Activated CD8-positive, alpha-beta memory T cell treated with anti-CD3 and anti-CD28 coated beads for 1 hour (primary cell): Measurements from ENCODE around the gene GALNT17.
"Not testable (repeated sequence)": the region's sequence is repeated elsewhere in the genome, so short reads cannot be mapped to it uniquely, and the experiment has no call there.

ENCODE experiments used
- DNase-seq, 2 donors: peaks; one replicate each; pipeline ENCODE4 v3.0.0-alpha.2; 2020; ENCODE audit warnings: low read depth in 1 of 2; ENCODE audit errors: extremely low read depth in 1 of 2

The GALNT17 gene

GRCh38 chr7:71157757-71158156 lies 25.8 kb downstream of the GALNT17 start:
- no peak for DNase-seq

- no peak for DNase-seq
Measured at GRCh38 chr7:71165708-71166107, 33.8 kb downstream of the GALNT17 start.

- DNase-seq = no peak
Measured at GRCh38 chr7:71171476-71171875, 39.5 kb downstream of the GALNT17 start.

GRCh38 chr7:71173955-71174354 lies 42.0 kb downstream of the GALNT17 start:
- no peak for DNase-seq

GRCh38 chr7:71182438-71182935 lies 50.5 kb downstream of the GALNT17 start:
- no peak for DNase-seq

GRCh38 chr7:71184136-71184535 lies 52.2 kb downstream of the GALNT17 start:
- DNase-seq = no peak

- DNase-seq = no peak
Measured at GRCh38 chr7:71184609-71185008, 52.7 kb downstream of the GALNT17 start.

- no peak for DNase-seq
Measured at GRCh38 chr7:71186535-71187057, 54.7 kb downstream of the GALNT17 start.

- no peak for DNase-seq
Measured at GRCh38 chr7:71191771-71192170, 59.8 kb downstream of the GALNT17 start.

- DNase-seq = no peak
Measured at GRCh38 chr7:71193099-71193810, 61.3 kb downstream of the GALNT17 start.

- no peak for DNase-seq
Measured at GRCh38 chr7:71198391-71198790, 66.4 kb downstream of the GALNT17 start.

- no peak for DNase-seq
Measured at GRCh38 chr7:71198887-71199286, 66.9 kb downstream of the GALNT17 start.

- no peak for DNase-seq
Measured at GRCh38 chr7:71206184-71206583, 74.2 kb downstream of the GALNT17 start.

GRCh38 chr7:71208881-71209280 lies 76.9 kb downstream of the GALNT17 start:
- no peak for DNase-seq

GRCh38 chr7:71209484-71209883 lies 77.5 kb downstream of the GALNT17 start:
- DNase-seq = not testable (repeated sequence)

- no peak for DNase-seq
Measured at GRCh38 chr7:71210220-71210619, 78.3 kb downstream of the GALNT17 start.

GRCh38 chr7:71212433-71212832 lies 80.5 kb downstream of the GALNT17 start:
- DNase-seq = not testable (repeated sequence)

GRCh38 chr7:71216211-71216610 lies 84.3 kb downstream of the GALNT17 start:
- no peak for DNase-seq

GRCh38 chr7:71220210-71220695 lies 88.3 kb downstream of the GALNT17 start:
- no peak for DNase-seq

- DNase-seq = no peak
Measured at GRCh38 chr7:71221049-71221448, 89.1 kb downstream of the GALNT17 start.

- DNase-seq = no peak
Measured at GRCh38 chr7:71221549-71221948, 89.6 kb downstream of the GALNT17 start.

GRCh38 chr7:71227126-71227525 lies 95.2 kb downstream of the GALNT17 start:
- no peak for DNase-seq
